ENCODE results near the gene PRDM5.

DNA sequence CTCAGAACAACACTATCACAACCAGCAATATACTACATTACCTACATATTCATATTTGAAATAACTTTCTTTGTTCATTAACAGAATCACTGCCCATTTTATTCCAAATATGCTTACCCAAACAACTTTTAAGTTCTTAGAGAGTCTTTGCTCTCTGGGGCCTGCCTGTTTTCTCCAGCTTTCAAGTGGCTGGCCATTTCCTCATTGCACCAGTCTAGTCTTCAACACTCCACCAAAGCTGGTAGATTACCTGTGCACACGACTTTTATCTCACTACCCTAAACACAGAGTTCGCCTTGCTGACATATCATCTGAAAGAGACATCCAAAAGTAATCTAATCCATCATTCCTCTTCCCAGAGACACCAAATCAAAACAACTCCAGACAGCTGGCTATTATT is 66.2 kb downstream of the PRDM5 start:
- no peak for TF ChIP-seq POLR2A (IDR thresholded peaks at IDR 0.05)
- TF ChIP-seq, protein P1, sequence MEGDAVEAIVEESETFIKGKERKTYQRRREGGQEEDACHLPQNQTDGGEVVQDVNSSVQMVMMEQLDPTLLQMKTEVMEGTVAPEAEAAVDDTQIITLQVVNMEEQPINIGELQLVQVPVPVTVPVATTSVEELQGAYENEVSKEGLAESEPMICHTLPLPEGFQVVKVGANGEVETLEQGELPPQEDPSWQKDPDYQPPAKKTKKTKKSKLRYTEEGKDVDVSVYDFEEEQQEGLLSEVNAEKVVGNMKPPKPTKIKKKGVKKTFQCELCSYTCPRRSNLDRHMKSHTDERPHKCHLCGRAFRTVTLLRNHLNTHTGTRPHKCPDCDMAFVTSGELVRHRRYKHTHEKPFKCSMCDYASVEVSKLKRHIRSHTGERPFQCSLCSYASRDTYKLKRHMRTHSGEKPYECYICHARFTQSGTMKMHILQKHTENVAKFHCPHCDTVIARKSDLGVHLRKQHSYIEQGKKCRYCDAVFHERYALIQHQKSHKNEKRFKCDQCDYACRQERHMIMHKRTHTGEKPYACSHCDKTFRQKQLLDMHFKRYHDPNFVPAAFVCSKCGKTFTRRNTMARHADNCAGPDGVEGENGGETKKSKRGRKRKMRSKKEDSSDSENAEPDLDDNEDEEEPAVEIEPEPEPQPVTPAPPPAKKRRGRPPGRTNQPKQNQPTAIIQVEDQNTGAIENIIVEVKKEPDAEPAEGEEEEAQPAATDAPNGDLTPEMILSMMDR (IDR thresholded peaks at IDR 0.05) = no peak
